Activated CD8-positive, alpha-beta T cell treated with anti-CD3 and anti-CD28 coated beads for 36 hours (primary cell): Measurements from ENCODE around the gene GRIP1. TPM values are rescaled to one million over a fixed set of nuclear protein-coding genes. Genes with fewer than 3 reads are reported as not detected.

Source experiments
- ATAC-seq: fragments of 200-7000 bp; cut with Tn5 transposase; one replicate; pipeline ENCODE4 v1.10.0; 2021; ENCODE audit warnings: mild to moderate bottlenecking, moderate library complexity
- CTCF ChIA-PET: fragments of 350-600 bp; sonication (Branson Sonifier 250); formaldehyde crosslinking; loops from one replicate; lab custom pipeline; 2021; ENCODE audit warnings: antibody characterized with exemption; lab: Charles Lee
- POLR2A ChIA-PET: fragments of 350-600 bp; sonication (Branson Sonifier 250); formaldehyde crosslinking; loops from one replicate; lab custom pipeline; 2021; ENCODE audit warnings: antibody characterized with exemption; lab: Charles Lee
- DNase-seq: peaks from one replicate; pipeline ENCODE4 v3.0.0-alpha.2; 2020
- H3K27ac Mint-ChIP-seq: one replicate; pipeline ENCODE4 v1.8.0; 2021; ENCODE audit warnings: mild to moderate bottlenecking, mixed read lengths
- H3K27me3 Mint-ChIP-seq: one replicate; pipeline ENCODE4 v1.8.0; 2021; ENCODE audit warnings: mixed read lengths
- H3K36me3 Mint-ChIP-seq: one replicate; pipeline ENCODE4 v1.8.0; 2021; ENCODE audit warnings: low read depth, mixed read lengths
- H3K4me1 Mint-ChIP-seq: one replicate; pipeline ENCODE4 v1.8.0; 2021; ENCODE audit warnings: low read depth, mixed read lengths
- H3K4me3 Mint-ChIP-seq: one replicate; pipeline ENCODE4 v1.8.0; 2021; ENCODE audit warnings: mild to moderate bottlenecking, moderate library complexity, mixed read lengths
- H3K9me3 Mint-ChIP-seq: one replicate; pipeline ENCODE4 v1.8.0; 2021; ENCODE audit warnings: mixed read lengths
- intact Hi-C: fragments of 100-400 bp; cut with micrococcal nuclease; formaldehyde crosslinking; loops from one replicate; pipeline ENCODE4 v1.10.0; 2022
- total RNA-seq, 2 experiments: library from RNA; stranded (reverse); gene quantifications; one replicate each; pipeline ENCODE4 v1.2.3, GENCODE V29; 2021
- TF ChIP-seq, protein P1 (sequence below): fragments of 200-600 bp; IDR thresholded peaks from one replicate; pipeline ENCODE4 v1.8.0; 2022; ENCODE audit warnings: antibody characterized with exemption, mild to moderate bottlenecking

Gene GRIP1
- total RNA-seq, 2 experiments from 2014 or later, result 0.51 to 0.61 TPM

GRCh38 chr12:66633676-66634075 is 45.2 kb downstream of the GRIP1 start:
- ChIA-PET POLR2A (no interaction called here), CTCF (no interaction called here)
- intact Hi-C loops, result no loop called here
- H3K36me3 Mint-ChIP-seq, result no peaks in the 10 kb centered on the region
- H3K27me3 Mint-ChIP-seq, result peaks cover 12% of the 10 kb centered on the region
- H3K4me3 Mint-ChIP-seq, result no peak overlapping the region
- no peaks in the 10 kb centered on the region for H3K4me1 Mint-ChIP-seq
- ATAC-seq (no peak), DNase-seq (no peak)
- no peak overlapping the region for H3K27ac Mint-ChIP-seq
- TF ChIP-seq, protein P1, sequence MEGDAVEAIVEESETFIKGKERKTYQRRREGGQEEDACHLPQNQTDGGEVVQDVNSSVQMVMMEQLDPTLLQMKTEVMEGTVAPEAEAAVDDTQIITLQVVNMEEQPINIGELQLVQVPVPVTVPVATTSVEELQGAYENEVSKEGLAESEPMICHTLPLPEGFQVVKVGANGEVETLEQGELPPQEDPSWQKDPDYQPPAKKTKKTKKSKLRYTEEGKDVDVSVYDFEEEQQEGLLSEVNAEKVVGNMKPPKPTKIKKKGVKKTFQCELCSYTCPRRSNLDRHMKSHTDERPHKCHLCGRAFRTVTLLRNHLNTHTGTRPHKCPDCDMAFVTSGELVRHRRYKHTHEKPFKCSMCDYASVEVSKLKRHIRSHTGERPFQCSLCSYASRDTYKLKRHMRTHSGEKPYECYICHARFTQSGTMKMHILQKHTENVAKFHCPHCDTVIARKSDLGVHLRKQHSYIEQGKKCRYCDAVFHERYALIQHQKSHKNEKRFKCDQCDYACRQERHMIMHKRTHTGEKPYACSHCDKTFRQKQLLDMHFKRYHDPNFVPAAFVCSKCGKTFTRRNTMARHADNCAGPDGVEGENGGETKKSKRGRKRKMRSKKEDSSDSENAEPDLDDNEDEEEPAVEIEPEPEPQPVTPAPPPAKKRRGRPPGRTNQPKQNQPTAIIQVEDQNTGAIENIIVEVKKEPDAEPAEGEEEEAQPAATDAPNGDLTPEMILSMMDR, result no peak
- no peaks in the 10 kb centered on the region for H3K9me3 Mint-ChIP-seq

- ChIA-PET POLR2A (interaction anchor here (0.7 kb wide), 1 partner anchor 88 kb away, joined by 4 read pairs; no protein-coding TSS in a partner anchor), CTCF (no interaction called here)
- no peak for DNase-seq
- peaks cover 8% of the 10 kb centered on the region for H3K27me3 Mint-ChIP-seq
- H3K4me1 Mint-ChIP-seq, result no peaks in the 10 kb centered on the region
- H3K27ac Mint-ChIP-seq, result no peak overlapping the region
- no peaks in the 10 kb centered on the region for H3K9me3 Mint-ChIP-seq
- TF ChIP-seq, protein P1, result no peak
- intact Hi-C loops, result no loop called here
- no peak for ATAC-seq
- no peaks in the 10 kb centered on the region for H3K36me3 Mint-ChIP-seq
- H3K4me3 Mint-ChIP-seq, result no peak overlapping the region
Observed at GRCh38 chr12:66629138-66629870, 49.6 kb downstream of the GRIP1 start.

- ChIA-PET CTCF (interaction anchor here (0.7 kb wide), 1 partner anchor 17 kb away, joined by 3 read pairs; no protein-coding TSS in a partner anchor), POLR2A (no interaction called here)
- Mint-ChIP-seq H3K27ac (no peak overlapping the region), H3K4me1 (no peaks in the 10 kb centered on the region), H3K36me3 (no peaks in the 10 kb centered on the region), H3K27me3 (peaks cover 3% of the 10 kb centered on the region), H3K4me3 (no peak overlapping the region), H3K9me3 (no peaks in the 10 kb centered on the region)
- intact Hi-C loops, result no loop called here
- no peak for ATAC-seq
- DNase-seq, result no peak
- TF ChIP-seq, protein P1, result no peak
Observed at GRCh38 chr12:66627988-66628317, 50.9 kb downstream of the GRIP1 start.

GRCh38 chr12:66627270-66627987 is 51.4 kb downstream of the GRIP1 start:
- intact Hi-C loops, result no loop called here
- TF ChIP-seq, protein P1, result no peak
- Mint-ChIP-seq H3K4me3 (no peak overlapping the region), H3K27ac (no peak overlapping the region), H3K9me3 (no peaks in the 10 kb centered on the region), H3K4me1 (no peaks in the 10 kb centered on the region), H3K36me3 (no peaks in the 10 kb centered on the region), H3K27me3 (peaks cover 3% of the 10 kb centered on the region)
- ATAC-seq, result no peak
- CTCF ChIA-PET, result interaction anchor here (0.7 kb wide), 1 partner anchor 16 kb away, joined by 3 read pairs; no protein-coding TSS in a partner anchor
- DNase-seq, result no peak
- POLR2A ChIA-PET, result no interaction called here

- no peaks in the 10 kb centered on the region for H3K9me3 Mint-ChIP-seq
- no peak for ATAC-seq
- POLR2A ChIA-PET, result no interaction called here
- no peak for DNase-seq
- TF ChIP-seq, protein P1, result no peak
- peaks cover 3% of the 10 kb centered on the region for H3K27me3 Mint-ChIP-seq
- H3K4me3 Mint-ChIP-seq, result no peak overlapping the region
- H3K4me1 Mint-ChIP-seq, result no peaks in the 10 kb centered on the region
- H3K36me3 Mint-ChIP-seq, result no peaks in the 10 kb centered on the region
- no peak overlapping the region for H3K27ac Mint-ChIP-seq
- CTCF ChIA-PET, result no interaction called here
- intact Hi-C loops, result no loop called here
Observed at GRCh38 chr12:66624806-66625205, 54.1 kb downstream of the GRIP1 start.
